Articular chondrocyte of knee joint (primary cell): ENCODE data around the gene PITPNM1. TPM values are rescaled to one million over a fixed set of nuclear protein-coding genes. Genes with fewer than 3 reads are reported as not detected.

ENCODE experiments used
- small RNA-seq: library from RNA; depleted of rRNA; stranded (forward); fragments of <200 nt; gene quantifications from one replicate; pipeline ENCODE3, GENCODE V24; 2012
- total RNA-seq: library from RNA; depleted of rRNA; stranded (reverse); fragments of >200 nt; gene quantifications from 2 replicates; pipeline ENCODE4 v1.2.3, GENCODE V29; 2012

PITPNM1 gene
- total RNA-seq = 15.5 and 17.0 TPM in 2 replicates

GRCh38 chr11:67504950-67505581 lies at the start of gene PITPNM1:
TSS of gene PITPNM1 (minus strand) at chr11:67505363. CDS start at chr11:67504180, 1,183 bp downstream.

GRCh38 chr11:67522844-67523555 lies 17.8 kb upstream of the PITPNM1 start, which contains the start of gene CABP2:
TSS of gene CABP2 (minus strand) at chr11:67523446. CDS start at chr11:67523326, 120 bp downstream.

GRCh38 chr11:67507864-67508485 lies 2.8 kb upstream of the PITPNM1 start, which contains the start of gene CDK2AP2:
TSS of gene CDK2AP2 (minus strand) at chr11:67508162. CDS start at chr11:67508082, 80 bp downstream.

GRCh38 chr11:67482827-67483798 lies 22.1 kb downstream of the PITPNM1 start, which contains the start of gene AIP:
TSS of gene AIP (plus strand) at chr11:67483026. CDS start at chr11:67483159, 133 bp downstream.

GRCh38 chr11:67468759-67469507 lies 36.2 kb downstream of the PITPNM1 start, which contains the start of gene TMEM134:
TSS of gene TMEM134 (minus strand) at chr11:67469251. CDS start at chr11:67469192, 59 bp downstream.

GRCh38 chr11:67455054-67455453 lies 50.1 kb downstream of the PITPNM1 start, which contains the start of gene CABP4:
TSS of gene CABP4 (plus strand) at chr11:67455354. CDS start at chr11:67455424, 70 bp downstream.

GRCh38 chr11:67452141-67452952 lies 52.8 kb downstream of the PITPNM1 start, which contains the start of gene GPR152:
TSS of gene GPR152 (minus strand) at chr11:67452729. CDS start at chr11:67452724, 5 bp downstream.

Small RNAs within 50 kb of the gene (small RNA-seq; reads per million reads assigned to genes)
- gene MIR6752 = not detected

Other genes starting within 250 kb of the PITPNM1 start
- gene GRK2, start 238.9 kb downstream of the PITPNM1 start, total RNA-seq = 16.9 and 19.1 TPM in 2 replicates
- gene ANKRD13D, start 216.1 kb downstream of the PITPNM1 start, total RNA-seq = 18.8 and 23.9 TPM in 2 replicates
- gene SSH3, start 201.8 kb downstream of the PITPNM1 start, total RNA-seq = 15.8 and 19.3 TPM in 2 replicates
- gene POLD4, start 151.8 kb downstream of the PITPNM1 start, total RNA-seq = 41.8 and 49.8 TPM in 2 replicates
- gene CLCF1, start 131.8 kb downstream of the PITPNM1 start, total RNA-seq = 8.8 and 9.4 TPM in 2 replicates
- 5.5 and 6.4 TPM in 2 replicates for gene RAD9A, start 113.4 kb downstream of the PITPNM1 start, total RNA-seq
- gene PPP1CA, start 103.5 kb downstream of the PITPNM1 start, total RNA-seq = 131 and 138 TPM in 2 replicates
- not detected in 2 replicates for gene TBC1D10C, start 101.3 kb downstream of the PITPNM1 start, total RNA-seq
- gene CARNS1, start 89.7 kb downstream of the PITPNM1 start, total RNA-seq = 0.97 and 1.2 TPM in 2 replicates
- gene RPS6KB2, start 76.9 kb downstream of the PITPNM1 start, total RNA-seq = 33.2 and 35.3 TPM in 2 replicates
- gene PTPRCAP, start 67.7 kb downstream of the PITPNM1 start, total RNA-seq = 0.11 and 0.26 TPM in 2 replicates
- gene CORO1B, start 61.9 kb downstream of the PITPNM1 start, total RNA-seq = 59.1 and 86.2 TPM in 2 replicates
- not detected in 2 replicates for gene GPR152, start 52.6 kb downstream of the PITPNM1 start, total RNA-seq
- 0.11 TPM in 1 of 2 replicates, not detected in the other for gene CABP4, start 50.0 kb downstream of the PITPNM1 start, total RNA-seq
- gene TMEM134, start 36.1 kb downstream of the PITPNM1 start, total RNA-seq = 20.3 and 28.2 TPM in 2 replicates
- gene AIP, start 22.3 kb downstream of the PITPNM1 start, total RNA-seq = 35.5 and 38.2 TPM in 2 replicates
- 13.6 and 13.7 TPM in 2 replicates for gene CDK2AP2, start 2.8 kb upstream of the PITPNM1 start, total RNA-seq
- not detected in 2 replicates for gene CABP2, start 18.1 kb upstream of the PITPNM1 start, total RNA-seq
- gene GSTP1, start 78.4 kb upstream of the PITPNM1 start, total RNA-seq = 444 and 488 TPM in 2 replicates
- 99.6 and 138 TPM in 2 replicates for gene NDUFV1, start 101.6 kb upstream of the PITPNM1 start, total RNA-seq
- gene NUDT8, start 124.6 kb upstream of the PITPNM1 start, total RNA-seq = 2.9 and 5.8 TPM in 2 replicates
- not detected in 2 replicates for gene TBX10, start 134.4 kb upstream of the PITPNM1 start, total RNA-seq
- not detected in 2 replicates for gene ACY3, start 145.4 kb upstream of the PITPNM1 start, total RNA-seq
- gene ALDH3B2, start 169.3 kb upstream of the PITPNM1 start, total RNA-seq = not detected in 2 replicates